Endothelial cell of umbilical vein (primary cell): ENCODE data around the gene CSGALNACT2.
"Not testable (repeated sequence)": the region's sequence is repeated elsewhere in the genome, so short reads cannot be mapped to it uniquely, and the experiment has no call there.

Experiments
- CTCF ChIP-seq, 2 donors: IDR thresholded peaks; 1 replicate in 1 of 2; 2 replicates in 1 of 2; pipeline ENCODE4 v1.5.1; 2011; ENCODE audit warnings: low read length in 2 of 2, mild to moderate bottlenecking in 2 of 2, moderate library complexity in 2 of 2, control low read depth in 1 of 2, inconsistent platforms in 1 of 2, low read depth in 1 of 2; ENCODE audit not compliant: insufficient read depth in 1 of 2; ENCODE audit errors: extremely low read depth in 1 of 2
- MYC ChIP-seq: IDR thresholded peaks from one replicate; pipeline ENCODE4 v1.6.1; 2011; ENCODE audit warnings: mild to moderate bottlenecking, low read depth, low read length
- POLR2AphosphoS5 ChIP-seq: IDR thresholded peaks from 2 replicates; pipeline ENCODE4 v1.6.1; 2012; ENCODE audit warnings: low read depth, mild to moderate bottlenecking, control low read depth, low read length, moderate library complexity; ENCODE audit not compliant: insufficient read depth

DNA sequence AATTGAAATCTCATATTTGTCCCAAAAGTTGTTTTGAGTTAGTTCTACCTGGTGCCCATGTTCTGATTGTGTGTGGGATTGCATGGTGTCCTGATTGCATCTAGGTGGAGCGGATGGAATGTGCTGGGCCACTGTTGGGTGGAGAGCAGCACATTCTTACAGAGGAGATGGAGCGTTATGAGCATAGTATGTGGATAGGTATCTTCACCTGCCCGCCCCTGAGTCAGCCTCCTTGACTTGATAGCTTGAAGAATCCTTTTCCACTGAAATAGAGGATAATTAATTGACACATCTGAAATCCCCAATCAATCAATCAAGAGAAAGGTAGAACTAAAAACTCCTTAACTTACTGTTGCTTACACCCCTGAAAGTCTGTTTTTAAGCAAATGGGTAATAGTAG is 45.5 kb downstream of the CSGALNACT2 start:
- not testable (repeated sequence) for TF ChIP-seq POLR2AphosphoS5; MYC; CTCF (IDR thresholded peaks at IDR 0.05; ENCODE audit: extremely low read depth in 1 of 2, insufficient read depth in 1 of 2, low read depth in 1 of 2, low read length in 2 of 2)
